Natural killer cell (primary cell): ENCODE data around the gene VDAC1. TPM values are rescaled to one million over a fixed set of nuclear protein-coding genes. Genes with fewer than 3 reads are reported as not detected.

Experiments used
- ATAC-seq, 3 donors: fragments of 150-1000 bp in 2 of 3; fragments of 200-7000 bp in 1 of 3; cut with Tn5 transposase; 1 replicate in 1 of 3; 2 replicates in 2 of 3; pipeline ENCODE4 v1.10.0; 2021; ENCODE audit warnings: mild to moderate bottlenecking in 2 of 3, moderate library complexity in 2 of 3
- DNase-seq, 2 donors: peaks; one replicate each; pipeline versions ENCODE4 v3.0.0 to v3.0.0-alpha.2; 2013 to 2021; ENCODE audit warnings: mixed read lengths in 1 of 2
- H3K27ac ChIP-seq: one replicate; pipeline ENCODE4 v1.5.1; 2013; ENCODE audit warnings: mild to moderate bottlenecking, low read length
- H3K27me3 ChIP-seq: one replicate; pipeline ENCODE4 v1.6.1; 2013; ENCODE audit warnings: low read length; ENCODE audit not compliant: control insufficient read depth, insufficient read depth
- H3K36me3 ChIP-seq: one replicate; pipeline ENCODE4 v1.6.1; 2013; ENCODE audit warnings: low read length; ENCODE audit not compliant: control insufficient read depth, insufficient read depth
- H3K4me1 ChIP-seq: one replicate; pipeline ENCODE4 v1.6.1; 2013; ENCODE audit warnings: low read length; ENCODE audit not compliant: control insufficient read depth, insufficient read depth
- H3K4me3 ChIP-seq: one replicate; pipeline ENCODE4 v1.5.1; 2013; ENCODE audit warnings: low read length
- H3K9me3 ChIP-seq: one replicate; pipeline ENCODE4 v1.6.1; 2013; ENCODE audit warnings: low read length; ENCODE audit not compliant: control insufficient read depth, insufficient read depth
- H3K27ac Mint-ChIP-seq, 2 donors: one replicate each; pipeline ENCODE4 v1.8.0; 2022; ENCODE audit warnings: mild to moderate bottlenecking in 2 of 2, mixed read lengths in 2 of 2, moderate library complexity in 1 of 2
- H3K27me3 Mint-ChIP-seq, 2 donors: one replicate each; pipeline ENCODE4 v1.8.0; 2022; ENCODE audit warnings: low read depth in 2 of 2, mixed read lengths in 2 of 2
- H3K36me3 Mint-ChIP-seq: one replicate; pipeline ENCODE4 v1.8.0; 2022; ENCODE audit warnings: mixed read lengths
- H3K4me1 Mint-ChIP-seq, 2 donors: one replicate each; pipeline ENCODE4 v1.8.0; 2022; ENCODE audit warnings: mixed read lengths in 2 of 2
- H3K4me3 Mint-ChIP-seq: one replicate; pipeline ENCODE4 v1.8.0; 2022; ENCODE audit warnings: mild to moderate bottlenecking, moderate library complexity, mixed read lengths
- H3K9me3 Mint-ChIP-seq, 2 donors: one replicate each; pipeline ENCODE4 v1.8.0; 2022; ENCODE audit warnings: mixed read lengths in 2 of 2
- WGBS: methylation state at CpG from one replicate; pipeline ENCODE4 v1.1.7; 2013; ENCODE audit warnings: missing lambda C conversion rate; ENCODE audit not compliant: insufficient coverage; 5-methylcytosine and 5-hydroxymethylcytosine counted together
- intact Hi-C: fragments of 100-400 bp; cut with micrococcal nuclease; formaldehyde crosslinking; loops from one replicate; pipeline ENCODE4 v1.14.2; 2022
- total RNA-seq, 4 donors: library from RNA; stranded (reverse); fragments of 120-200 nt in 1 of 4; gene quantifications; one replicate each; pipeline versions ENCODE4 v1.2.3 to v1.2.4, GENCODE V29; 2013 to 2022
- TF ChIP-seq, protein P1 (sequence below): fragments of 200-600 bp; IDR thresholded peaks from one replicate; pipeline ENCODE4 v1.8.0; 2022; ENCODE audit warnings: antibody characterized with exemption

Gene VDAC1
- total RNA-seq, 3 donors from 2014 or later (not counting 1 experiment from before 2014, with no cell fraction given): 54.0 to 63.3 (median 60.2) TPM

DNA sequence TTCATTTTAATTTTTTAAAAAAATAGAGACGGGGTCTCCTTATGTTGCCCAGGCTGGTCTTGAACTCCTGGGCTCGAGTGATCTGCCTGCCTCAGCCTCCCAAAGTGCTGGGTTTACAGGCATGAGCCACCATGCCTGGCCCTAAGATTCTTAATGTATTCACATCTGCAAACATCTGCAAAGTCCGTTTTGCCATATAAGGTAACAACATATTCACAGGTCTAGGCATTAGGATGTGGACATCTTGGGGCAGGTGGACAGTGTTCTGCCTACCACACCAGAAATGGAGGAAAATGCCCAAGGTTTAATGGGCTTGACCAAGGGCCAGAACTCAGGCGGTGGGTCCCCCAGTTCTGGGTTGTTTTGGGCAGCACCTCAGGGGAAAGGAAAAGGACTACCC is 41.6 kb upstream of the VDAC1 start:
- no peak overlapping the region for H3K4me3 Mint-ChIP-seq
- intact Hi-C loops: no loop called here
- H3K27me3 Mint-ChIP-seq: no peaks in the 10 kb centered on the region
- no peaks in the 10 kb centered on the region for H3K4me1 Mint-ChIP-seq
- H3K36me3 ChIP-seq: no peaks in the 10 kb centered on the region
- no peaks in the 10 kb centered on the region for H3K9me3 ChIP-seq
- no peak overlapping the region for H3K27ac ChIP-seq
- H3K9me3 Mint-ChIP-seq: no peaks in the 10 kb centered on the region
- 91% methylated on average over 4 of the region's 4 CpGs for WGBS
- H3K4me3 ChIP-seq: no peak overlapping the region
- ATAC-seq: no peak
- DNase-seq: no peak
- H3K36me3 Mint-ChIP-seq: no peaks in the 10 kb centered on the region
- no peak overlapping the region for H3K27ac Mint-ChIP-seq
- H3K4me1 ChIP-seq: peaks cover 17% of the 10 kb centered on the region
- TF ChIP-seq, protein P1, sequence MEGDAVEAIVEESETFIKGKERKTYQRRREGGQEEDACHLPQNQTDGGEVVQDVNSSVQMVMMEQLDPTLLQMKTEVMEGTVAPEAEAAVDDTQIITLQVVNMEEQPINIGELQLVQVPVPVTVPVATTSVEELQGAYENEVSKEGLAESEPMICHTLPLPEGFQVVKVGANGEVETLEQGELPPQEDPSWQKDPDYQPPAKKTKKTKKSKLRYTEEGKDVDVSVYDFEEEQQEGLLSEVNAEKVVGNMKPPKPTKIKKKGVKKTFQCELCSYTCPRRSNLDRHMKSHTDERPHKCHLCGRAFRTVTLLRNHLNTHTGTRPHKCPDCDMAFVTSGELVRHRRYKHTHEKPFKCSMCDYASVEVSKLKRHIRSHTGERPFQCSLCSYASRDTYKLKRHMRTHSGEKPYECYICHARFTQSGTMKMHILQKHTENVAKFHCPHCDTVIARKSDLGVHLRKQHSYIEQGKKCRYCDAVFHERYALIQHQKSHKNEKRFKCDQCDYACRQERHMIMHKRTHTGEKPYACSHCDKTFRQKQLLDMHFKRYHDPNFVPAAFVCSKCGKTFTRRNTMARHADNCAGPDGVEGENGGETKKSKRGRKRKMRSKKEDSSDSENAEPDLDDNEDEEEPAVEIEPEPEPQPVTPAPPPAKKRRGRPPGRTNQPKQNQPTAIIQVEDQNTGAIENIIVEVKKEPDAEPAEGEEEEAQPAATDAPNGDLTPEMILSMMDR: no peak
- H3K27me3 ChIP-seq: no peaks in the 10 kb centered on the region

DNA sequence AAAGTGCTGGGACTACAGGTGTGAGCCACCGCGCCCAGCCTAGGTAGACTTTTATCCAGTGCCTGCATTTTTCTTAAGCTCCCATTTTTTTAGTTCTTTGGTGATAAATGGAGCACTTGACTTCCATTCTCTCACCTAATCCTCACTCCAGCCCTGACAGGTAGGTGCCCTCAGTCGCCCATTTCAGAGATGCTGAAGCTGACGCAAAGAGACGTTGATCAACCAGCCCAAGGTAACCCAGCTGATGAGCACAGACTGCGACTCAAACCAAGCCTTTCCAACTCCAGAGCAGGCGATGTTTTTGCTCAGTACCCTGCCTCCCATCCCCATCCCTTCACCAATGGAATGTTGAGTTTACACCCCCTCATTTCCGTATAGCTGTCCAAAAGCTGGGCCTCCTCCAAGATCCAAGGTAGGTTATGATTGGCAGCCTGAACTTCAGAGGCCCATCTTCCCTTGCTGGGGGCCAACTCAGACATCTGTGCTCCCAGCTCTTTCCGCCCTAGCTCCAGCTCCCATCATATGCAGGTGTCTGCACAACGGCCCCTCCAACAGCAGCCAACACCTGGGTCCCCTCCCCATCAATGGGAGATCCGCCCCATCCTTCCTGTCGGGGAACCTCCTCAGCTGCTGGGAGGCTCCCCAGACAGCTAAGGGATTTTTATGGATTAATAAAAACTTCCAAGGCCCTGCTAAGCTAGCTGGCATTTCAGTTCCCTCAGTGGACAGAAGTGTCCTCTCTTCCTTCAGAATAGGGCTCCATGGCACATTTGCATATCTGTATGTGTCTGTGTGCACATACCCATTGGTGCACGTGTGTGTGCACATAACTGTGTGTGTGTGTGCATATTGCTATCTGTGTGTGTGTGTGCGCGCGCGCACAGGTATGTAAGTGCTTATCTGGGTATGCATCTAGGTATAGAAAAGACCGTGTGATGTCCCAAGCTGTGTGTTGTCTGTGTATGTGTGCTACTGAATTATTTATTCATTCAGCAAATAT is 39.3 kb upstream of the VDAC1 start:
- ATAC-seq (no peak), DNase-seq (no peak)
- TF ChIP-seq, protein P1: no peak
- Mint-ChIP-seq H3K27me3 (no peaks in the 10 kb centered on the region), H3K4me1 (peaks cover 0 to 6% of the 10 kb centered on the region in 2 donors), H3K36me3 (no peaks in the 10 kb centered on the region), H3K4me3 (no peak overlapping the region), H3K9me3 (no peaks in the 10 kb centered on the region), H3K27ac (peak overlapping the region in 1 of 2 donors; percentile 40)
- H3K27me3 ChIP-seq: no peaks in the 10 kb centered on the region
- peaks cover 29% of the 10 kb centered on the region for H3K4me1 ChIP-seq
- no peaks in the 10 kb centered on the region for H3K9me3 ChIP-seq
- H3K36me3 ChIP-seq: no peaks in the 10 kb centered on the region
- no peak overlapping the region for H3K4me3 ChIP-seq
- intact Hi-C loops: no loop called here
- WGBS: 81% methylated on average over 17 of the region's 18 CpGs
- H3K27ac ChIP-seq: no peak overlapping the region

DNA sequence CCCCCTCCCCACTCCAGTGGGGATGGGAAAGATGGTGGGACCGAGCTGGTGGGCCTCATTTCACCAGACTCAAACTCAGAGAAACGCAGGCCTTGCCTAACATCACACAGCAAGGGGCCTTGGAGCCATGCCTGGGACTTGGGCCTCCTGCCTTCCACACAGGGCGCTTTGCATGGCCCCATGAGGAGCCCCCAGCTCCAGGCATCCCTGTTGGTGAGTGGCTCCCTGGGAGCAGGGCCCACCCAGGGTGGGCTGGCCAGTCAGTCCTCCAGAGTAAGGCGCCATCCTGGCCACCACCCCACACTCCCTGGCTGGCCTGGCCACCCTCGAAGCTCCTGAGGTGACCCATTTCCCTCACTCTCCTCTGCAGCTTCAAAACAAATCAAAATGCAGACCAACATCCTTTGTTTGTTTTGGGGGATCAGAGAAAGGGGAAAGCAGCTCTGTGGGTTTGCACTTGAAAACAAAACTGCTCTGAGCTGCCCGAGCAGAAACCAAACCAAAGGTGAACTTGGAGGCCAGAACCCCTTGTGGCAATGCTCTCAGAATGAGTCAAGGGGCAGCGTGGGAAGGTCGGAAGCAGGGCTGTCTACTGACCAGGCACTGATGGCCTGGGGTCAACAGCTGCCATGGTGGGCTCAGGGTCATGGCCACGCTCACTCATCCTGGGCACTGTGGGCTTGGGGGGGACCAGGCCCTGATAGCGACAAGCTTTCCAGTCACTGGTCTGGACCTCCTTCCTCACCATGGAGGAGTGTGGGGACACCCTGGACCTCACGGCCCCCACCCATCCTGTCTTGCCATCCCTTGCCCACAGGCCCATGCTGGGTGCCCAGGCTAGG is 37.0 kb upstream of the VDAC1 start:
- DNase-seq: peak in 1 of 2 donors; percentile 33
- WGBS: 56% methylated on average over 11 of the region's 11 CpGs
- Histone ChIP-seq H3K4me1 (peaks cover 30% of the 10 kb centered on the region), H3K36me3 (no peaks in the 10 kb centered on the region), H3K27me3 (no peaks in the 10 kb centered on the region), H3K4me3 (no peak overlapping the region), H3K9me3 (no peaks in the 10 kb centered on the region), H3K27ac (peak overlapping the region; percentile 46)
- no peak overlapping the region for H3K27ac Mint-ChIP-seq
- TF ChIP-seq, protein P1: no peak
- H3K27me3 Mint-ChIP-seq: no peaks in the 10 kb centered on the region
- H3K9me3 Mint-ChIP-seq: no peaks in the 10 kb centered on the region
- peaks cover 0 to 6% of the 10 kb centered on the region in 2 donors for H3K4me1 Mint-ChIP-seq
- H3K4me3 Mint-ChIP-seq: no peak overlapping the region
- intact Hi-C loops: no loop called here
- ATAC-seq: no peak
- H3K36me3 Mint-ChIP-seq: no peaks in the 10 kb centered on the region
